GM21717 (cell line): ENCODE measurements around the gene OR4E1.
"Not testable (repeated sequence)": the region's sequence is repeated elsewhere in the genome, so short reads cannot be mapped to it uniquely, and the experiment has no call there.

ENCODE experiments used
- ATAC-seq: cut with Tn5 transposase; IDR thresholded peaks from one replicate; pipeline ENCODE4 v1.9.1; 2021; ENCODE audit warnings: mild to moderate bottlenecking, moderate library complexity; ENCODE audit not compliant: unreplicated experiment

The OR4E1 gene

GRCh38 chr14:21673718-21674117, at the start of gene OR4E1:
TSS of gene OR4E1 (minus strand) at chr14:21673818. CDS start at chr14:21670935, 2,883 bp downstream.
- ATAC-seq, result no peak

GRCh38 chr14:21721504-21721903, 47.9 kb upstream of the OR4E1 start:
- no peak for ATAC-seq

GRCh38 chr14:21719841-21720240, 46.2 kb upstream of the OR4E1 start:
- no peak for ATAC-seq

GRCh38 chr14:21714318-21714929, 40.8 kb upstream of the OR4E1 start:
- ATAC-seq, result no peak

GRCh38 chr14:21712036-21712435, 38.4 kb upstream of the OR4E1 start:
- ATAC-seq, result no peak

- ATAC-seq, result no peak
Observed at GRCh38 chr14:21711360-21711961, 37.8 kb upstream of the OR4E1 start.

- ATAC-seq, result no peak
Observed at GRCh38 chr14:21704338-21704737, 30.7 kb upstream of the OR4E1 start.

- ATAC-seq, result no peak
Observed at GRCh38 chr14:21703357-21704326, 30.0 kb upstream of the OR4E1 start.

- ATAC-seq, result no peak
Observed at GRCh38 chr14:21702316-21702715, 28.7 kb upstream of the OR4E1 start.

GRCh38 chr14:21699551-21699950, 25.9 kb upstream of the OR4E1 start:
- no peak for ATAC-seq

GRCh38 chr14:21698538-21698937, 24.9 kb upstream of the OR4E1 start:
- not testable (repeated sequence) for ATAC-seq

GRCh38 chr14:21697662-21698061, 24.0 kb upstream of the OR4E1 start:
- not testable (repeated sequence) for ATAC-seq

- no peak for ATAC-seq
Observed at GRCh38 chr14:21694425-21694824, 20.8 kb upstream of the OR4E1 start.

GRCh38 chr14:21686468-21686867, 12.8 kb upstream of the OR4E1 start:
- ATAC-seq, result no peak

- no peak for ATAC-seq
Observed at GRCh38 chr14:21680072-21680471, 6.5 kb upstream of the OR4E1 start.

- no peak for ATAC-seq
Observed at GRCh38 chr14:21675566-21675965, 1.9 kb upstream of the OR4E1 start.

- ATAC-seq, result no peak
Observed at GRCh38 chr14:21672116-21672515, 1.5 kb downstream of the OR4E1 start.

GRCh38 chr14:21671371-21671770, 2.2 kb downstream of the OR4E1 start:
- no peak for ATAC-seq

- no peak for ATAC-seq
Observed at GRCh38 chr14:21669284-21669683, 4.3 kb downstream of the OR4E1 start.

GRCh38 chr14:21668377-21668776, 5.2 kb downstream of the OR4E1 start:
- no peak for ATAC-seq

GRCh38 chr14:21656980-21657379, 16.6 kb downstream of the OR4E1 start:
- no peak for ATAC-seq

- no peak for ATAC-seq
Observed at GRCh38 chr14:21654215-21654614, 19.4 kb downstream of the OR4E1 start.
